Subcutaneous adipose tissue (tissue), 4 donors: ENCODE results near the gene EMC10. TPM values are rescaled to one million over a fixed set of nuclear protein-coding genes. Genes with fewer than 3 reads are reported as not detected.

ENCODE experiments used
- total RNA-seq, 4 donors: library from RNA; depleted of rRNA; stranded (reverse); fragments of >200 nt; gene quantifications; one replicate each; pipeline ENCODE4 v1.1.0, GENCODE V29; 2016
- TF ChIP-seq, protein P1 (sequence below): fragments of 450-650 bp; IDR thresholded peaks from one replicate; pipeline ENCODE4 v1.5.1; 2016; ENCODE audit warnings: low read depth, mild to moderate bottlenecking, control low read depth, antibody characterized with exemption, moderate library complexity

Gene EMC10
- total RNA-seq, 4 donors from 2014 or later, result 10.9 to 63.4 (median 47.2) TPM

DNA sequence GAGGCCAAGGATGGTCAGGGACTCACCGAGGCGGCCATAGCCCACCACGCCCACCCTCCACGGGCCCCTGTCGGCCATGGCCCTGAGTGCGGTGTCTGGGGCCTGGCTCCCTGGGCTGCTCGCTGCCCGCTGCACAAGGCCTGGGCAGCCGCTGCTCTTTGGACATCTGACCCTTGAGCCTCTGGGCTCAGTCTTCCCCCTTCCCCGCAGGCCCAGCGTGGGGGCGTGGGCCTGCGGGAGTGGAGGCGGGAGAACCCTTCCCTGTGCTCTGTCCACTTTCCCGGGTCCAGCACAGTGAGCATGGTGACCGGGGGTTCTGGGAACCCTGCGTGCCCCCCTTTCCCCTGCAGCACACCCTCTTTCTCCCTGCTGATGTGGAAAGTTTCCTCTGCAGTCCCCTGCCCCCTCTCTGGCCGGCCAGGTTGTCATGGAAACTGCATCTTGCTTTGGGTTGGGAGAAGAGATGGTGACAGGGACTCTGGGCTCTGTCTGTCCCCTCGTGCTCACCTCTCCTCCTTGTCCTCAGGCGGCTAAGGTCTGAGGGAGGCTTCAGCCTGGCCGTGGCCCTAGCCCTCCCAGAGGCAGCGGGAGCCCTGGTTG lies 37.5 kb downstream of the EMC10 start, which contains the start of gene ASPDH:
ASPDH (minus strand) TSS at position 168 of the 600 bp plus-strand sequence; CDS start at position 78, 90 bp downstream.
- TF ChIP-seq, protein P1, sequence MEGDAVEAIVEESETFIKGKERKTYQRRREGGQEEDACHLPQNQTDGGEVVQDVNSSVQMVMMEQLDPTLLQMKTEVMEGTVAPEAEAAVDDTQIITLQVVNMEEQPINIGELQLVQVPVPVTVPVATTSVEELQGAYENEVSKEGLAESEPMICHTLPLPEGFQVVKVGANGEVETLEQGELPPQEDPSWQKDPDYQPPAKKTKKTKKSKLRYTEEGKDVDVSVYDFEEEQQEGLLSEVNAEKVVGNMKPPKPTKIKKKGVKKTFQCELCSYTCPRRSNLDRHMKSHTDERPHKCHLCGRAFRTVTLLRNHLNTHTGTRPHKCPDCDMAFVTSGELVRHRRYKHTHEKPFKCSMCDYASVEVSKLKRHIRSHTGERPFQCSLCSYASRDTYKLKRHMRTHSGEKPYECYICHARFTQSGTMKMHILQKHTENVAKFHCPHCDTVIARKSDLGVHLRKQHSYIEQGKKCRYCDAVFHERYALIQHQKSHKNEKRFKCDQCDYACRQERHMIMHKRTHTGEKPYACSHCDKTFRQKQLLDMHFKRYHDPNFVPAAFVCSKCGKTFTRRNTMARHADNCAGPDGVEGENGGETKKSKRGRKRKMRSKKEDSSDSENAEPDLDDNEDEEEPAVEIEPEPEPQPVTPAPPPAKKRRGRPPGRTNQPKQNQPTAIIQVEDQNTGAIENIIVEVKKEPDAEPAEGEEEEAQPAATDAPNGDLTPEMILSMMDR, result no peak

DNA sequence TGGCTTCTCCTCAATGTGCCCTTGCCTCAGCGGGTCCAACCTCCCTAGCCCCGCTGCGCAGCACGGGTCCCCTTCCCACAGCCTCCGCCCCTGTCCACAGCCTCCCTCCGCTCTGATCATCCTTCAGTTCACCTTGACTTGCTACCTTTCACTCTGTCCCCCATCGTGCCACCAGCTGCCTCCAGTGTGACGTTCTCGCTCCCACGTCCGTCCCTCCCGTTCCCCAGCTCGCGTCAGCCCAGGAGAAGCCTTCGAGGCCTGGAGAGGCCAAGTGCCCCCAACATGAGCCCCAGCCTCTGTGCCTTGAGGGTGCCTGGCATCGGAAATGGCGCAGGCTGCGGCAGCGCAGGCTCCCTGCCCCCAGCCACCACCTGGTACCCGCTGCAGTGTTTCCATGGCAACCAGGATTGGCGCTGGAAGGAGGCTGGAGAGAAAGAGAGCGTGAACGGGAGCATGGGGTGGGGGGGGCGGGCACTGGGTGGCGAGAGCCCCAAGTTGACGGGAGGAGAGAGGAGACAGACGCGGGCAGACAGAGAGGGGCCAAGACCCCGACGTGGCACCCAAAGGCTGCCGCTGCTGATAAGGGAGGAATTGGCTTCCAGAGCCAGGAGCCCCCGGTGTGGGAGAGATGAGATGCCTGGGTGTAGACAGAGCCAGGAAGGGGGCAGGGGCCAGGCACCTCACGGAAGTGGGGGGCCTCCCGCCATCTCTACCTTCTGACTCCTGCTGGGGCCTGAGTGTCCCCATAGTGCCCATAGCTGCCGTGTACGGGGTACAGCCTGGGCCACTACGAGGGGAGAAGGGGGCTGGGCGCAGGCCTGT lies 38.2 kb downstream of the EMC10 start:
- TF ChIP-seq, protein P1, result no peak

DNA sequence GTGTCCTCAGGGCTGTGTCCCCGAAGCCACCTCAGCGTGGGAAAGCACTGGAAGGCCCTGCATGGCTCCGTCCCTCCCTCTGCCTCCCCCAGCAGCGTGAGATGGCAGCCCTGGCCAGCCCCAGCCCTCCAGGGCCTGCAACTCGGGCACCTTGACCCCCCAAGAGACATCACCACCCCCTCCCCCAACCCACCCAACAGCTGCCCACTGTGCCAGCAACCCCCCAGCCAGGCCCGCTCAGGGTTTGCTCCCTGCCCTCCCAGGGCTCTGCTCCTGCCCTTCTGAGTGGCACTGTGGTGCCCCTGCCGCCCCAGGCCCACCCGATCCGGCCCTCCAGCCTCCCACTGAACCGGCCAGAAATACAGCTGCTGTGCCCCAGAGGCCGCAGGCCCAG lies 38.9 kb downstream of the EMC10 start:
- TF ChIP-seq, protein P1, result no peak

DNA sequence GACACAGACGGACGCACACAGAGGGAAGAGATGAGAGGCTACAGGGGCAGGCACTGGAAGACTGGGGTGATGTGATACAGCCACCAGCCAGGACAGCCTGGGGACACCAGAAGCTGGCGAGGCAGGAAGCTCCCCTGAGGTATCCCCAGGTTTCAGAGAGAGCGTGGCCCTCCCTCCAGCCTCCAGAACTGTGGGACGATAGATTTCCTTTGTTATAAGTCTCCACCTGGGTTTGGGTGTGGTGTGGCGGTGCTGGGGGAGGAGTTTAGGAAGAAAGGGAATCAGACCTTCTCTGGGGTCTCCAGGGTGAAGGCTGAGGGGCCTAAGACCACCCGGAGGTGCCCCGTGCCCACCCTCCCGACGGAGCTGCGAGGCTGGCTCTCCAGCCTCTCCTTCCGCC lies 40.1 kb downstream of the EMC10 start:
- TF ChIP-seq, protein P1, result no peak

DNA sequence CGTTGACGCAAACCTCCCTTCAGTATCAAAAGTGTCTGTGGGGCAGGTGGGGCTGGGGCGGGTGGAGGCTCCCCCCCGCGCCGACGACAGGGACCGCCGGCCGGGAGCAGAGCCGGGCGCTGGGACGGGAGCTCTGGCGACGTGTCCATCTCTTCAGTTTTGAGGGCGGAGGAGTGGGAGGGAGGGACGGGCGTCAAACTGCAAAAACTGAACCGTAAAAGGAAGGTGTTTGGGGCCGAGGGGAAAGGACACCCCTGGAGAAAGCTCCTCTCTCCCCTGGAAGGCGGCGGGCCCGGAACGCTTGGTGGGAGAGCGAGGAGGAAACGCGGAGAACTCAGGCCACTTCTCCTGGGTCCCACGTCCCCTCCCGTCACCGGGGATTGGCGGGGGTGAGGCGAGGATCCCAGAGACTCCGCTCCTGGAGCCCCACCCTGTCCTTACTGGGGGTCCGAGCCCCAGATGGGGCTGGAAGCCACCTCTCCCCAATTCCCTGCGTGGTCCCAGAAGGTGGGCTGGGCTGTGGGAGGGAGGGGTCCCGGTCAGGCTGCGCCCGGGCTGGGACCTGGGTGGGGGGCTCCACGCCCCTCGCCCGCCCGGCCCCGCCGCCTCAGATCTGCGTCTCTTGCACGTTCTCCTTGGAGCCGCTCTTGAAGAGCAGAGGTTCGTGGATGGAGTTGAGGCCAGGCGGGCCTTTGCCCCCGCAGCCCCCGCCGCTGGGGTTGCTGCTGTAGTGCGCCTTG lies 40.8 kb downstream of the EMC10 start:
- TF ChIP-seq, protein P1, result no peak

DNA sequence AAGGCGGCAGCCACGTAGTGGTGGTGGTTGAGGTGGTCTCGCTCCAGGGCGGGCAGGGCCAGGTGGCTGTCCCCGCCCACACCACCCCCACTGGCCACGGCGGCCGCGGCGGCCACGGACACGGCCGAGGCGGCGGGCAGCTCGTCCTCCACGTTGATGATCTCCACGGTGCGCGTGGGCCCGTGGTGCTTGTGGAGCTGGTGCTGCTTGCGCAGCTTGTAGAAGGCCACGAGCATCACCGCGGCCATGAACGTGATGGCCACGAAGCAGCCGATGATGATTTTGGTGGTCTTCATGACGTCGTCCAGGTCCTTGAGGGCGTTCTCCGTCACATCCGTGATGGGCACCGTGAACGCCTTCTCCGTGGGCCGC lies 41.4 kb downstream of the EMC10 start:
- TF ChIP-seq, protein P1, result no peak
